ENCODE data around the gene SNX25.
"Not testable (repeated sequence)": the region's sequence is repeated elsewhere in the genome, so short reads cannot be mapped to it uniquely, and the experiment has no call there.

Gene SNX25

DNA sequence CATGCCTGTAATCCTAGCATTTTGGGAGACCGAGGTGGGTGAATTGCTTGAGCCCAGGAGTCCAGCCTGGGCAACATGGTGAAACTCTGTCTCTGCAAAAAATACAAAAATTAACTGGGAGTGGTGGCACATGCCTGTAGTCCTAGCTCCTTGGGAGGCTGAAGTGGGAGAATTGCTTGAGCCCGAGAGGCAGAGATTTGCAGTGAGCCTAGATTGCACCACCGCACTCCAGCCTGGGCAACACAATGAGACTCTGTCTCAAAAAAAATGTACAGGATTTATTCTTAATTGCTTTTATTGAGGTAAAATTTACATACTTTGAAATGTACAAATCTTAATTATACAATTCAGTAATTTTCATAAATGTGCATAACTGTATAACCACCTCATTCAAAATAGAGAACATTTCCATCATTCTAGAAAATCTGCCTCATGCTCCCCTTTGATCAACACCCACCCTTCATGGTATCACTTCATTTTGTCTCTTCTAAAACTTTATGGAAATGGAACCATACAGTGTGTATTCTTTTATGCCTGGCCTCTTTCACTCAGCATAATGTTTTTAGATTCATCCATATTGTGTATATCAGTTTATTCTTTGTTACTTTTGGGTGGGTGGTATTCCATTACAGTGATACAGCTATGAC is 39.1 kb downstream of the SNX25 start:
- DNase-seq (ENCODE audit: low read depth) = no peak
- no peak overlapping the region for H3K4me3 ChIP-seq (ENCODE audit: low read depth, low read length)
- TF ChIP-seq, protein P1, sequence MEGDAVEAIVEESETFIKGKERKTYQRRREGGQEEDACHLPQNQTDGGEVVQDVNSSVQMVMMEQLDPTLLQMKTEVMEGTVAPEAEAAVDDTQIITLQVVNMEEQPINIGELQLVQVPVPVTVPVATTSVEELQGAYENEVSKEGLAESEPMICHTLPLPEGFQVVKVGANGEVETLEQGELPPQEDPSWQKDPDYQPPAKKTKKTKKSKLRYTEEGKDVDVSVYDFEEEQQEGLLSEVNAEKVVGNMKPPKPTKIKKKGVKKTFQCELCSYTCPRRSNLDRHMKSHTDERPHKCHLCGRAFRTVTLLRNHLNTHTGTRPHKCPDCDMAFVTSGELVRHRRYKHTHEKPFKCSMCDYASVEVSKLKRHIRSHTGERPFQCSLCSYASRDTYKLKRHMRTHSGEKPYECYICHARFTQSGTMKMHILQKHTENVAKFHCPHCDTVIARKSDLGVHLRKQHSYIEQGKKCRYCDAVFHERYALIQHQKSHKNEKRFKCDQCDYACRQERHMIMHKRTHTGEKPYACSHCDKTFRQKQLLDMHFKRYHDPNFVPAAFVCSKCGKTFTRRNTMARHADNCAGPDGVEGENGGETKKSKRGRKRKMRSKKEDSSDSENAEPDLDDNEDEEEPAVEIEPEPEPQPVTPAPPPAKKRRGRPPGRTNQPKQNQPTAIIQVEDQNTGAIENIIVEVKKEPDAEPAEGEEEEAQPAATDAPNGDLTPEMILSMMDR (IDR thresholded peaks at IDR 0.05; ENCODE audit: control insufficient read depth, extremely low read depth, insufficient read depth) = no peak

DNA sequence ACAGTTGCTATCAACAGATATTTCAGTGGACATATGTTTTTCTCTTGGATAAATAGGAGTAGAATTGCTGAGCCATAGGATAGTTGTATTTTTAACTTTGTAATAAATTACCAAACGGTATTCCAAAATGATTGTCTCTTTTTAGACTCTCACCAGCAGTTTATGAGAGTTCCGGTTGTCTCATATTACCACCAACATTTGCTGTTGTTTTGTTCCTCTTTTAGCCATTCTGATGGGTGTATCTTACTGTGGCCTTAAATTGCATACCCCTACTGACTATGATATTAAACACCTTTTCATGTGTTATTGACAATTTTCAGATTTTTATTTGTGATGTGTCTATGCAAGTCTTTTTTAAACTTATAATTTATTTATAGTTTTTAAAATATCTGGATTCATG is 39.7 kb downstream of the SNX25 start:
- DNase-seq (ENCODE audit: low read depth) = no peak
- no peak overlapping the region for H3K4me3 ChIP-seq (ENCODE audit: low read depth, low read length)
- TF ChIP-seq, protein P1 (IDR thresholded peaks at IDR 0.05; ENCODE audit: control insufficient read depth, extremely low read depth, insufficient read depth) = no peak

DNA sequence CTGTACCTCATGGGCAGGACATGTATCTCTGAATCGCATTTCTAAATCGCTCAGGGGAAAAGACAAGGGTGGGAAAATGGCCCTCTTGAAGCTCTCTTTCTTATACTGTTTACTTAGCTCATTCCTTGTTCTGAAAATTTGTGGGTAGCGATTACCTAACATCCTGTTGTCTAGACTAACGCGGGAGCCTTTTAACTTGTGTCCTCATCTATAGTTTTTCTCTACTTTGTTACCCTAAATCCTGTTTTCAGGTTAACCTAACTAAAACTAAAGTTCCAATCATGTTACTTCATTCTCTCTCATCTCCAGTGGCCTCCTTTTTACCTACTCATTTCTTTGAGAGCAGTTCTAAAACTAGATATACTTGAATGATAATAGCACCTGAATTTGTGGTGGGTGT is 45.0 kb downstream of the SNX25 start:
- TF ChIP-seq, protein P1 (IDR thresholded peaks at IDR 0.05; ENCODE audit: control insufficient read depth, extremely low read depth, insufficient read depth) = no peak
- H3K4me3 ChIP-seq (ENCODE audit: low read depth, low read length) = no peak overlapping the region
- DNase-seq (ENCODE audit: low read depth) = no peak

DNA sequence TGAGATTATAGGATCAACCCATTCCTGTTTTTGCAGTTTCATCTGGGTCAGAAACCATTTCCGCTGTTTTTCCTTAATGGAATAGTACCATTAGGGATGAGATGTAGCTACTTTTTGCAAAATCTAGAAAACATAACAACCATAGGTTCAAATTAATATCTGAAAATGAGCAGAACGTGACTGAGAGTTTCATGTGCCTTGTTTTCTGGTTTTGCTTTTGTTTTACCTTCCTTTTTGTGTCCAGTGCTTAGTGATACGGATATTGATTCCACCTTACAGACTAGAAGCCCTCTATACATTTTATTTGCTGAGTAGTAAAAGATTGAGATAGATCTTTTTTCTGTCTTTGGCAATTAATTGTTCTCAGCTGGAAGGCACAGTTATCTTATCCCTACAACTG is 46.5 kb downstream of the SNX25 start:
- no peak overlapping the region for H3K4me3 ChIP-seq (ENCODE audit: low read depth, low read length)
- DNase-seq (ENCODE audit: low read depth) = no peak
- TF ChIP-seq, protein P1 (IDR thresholded peaks at IDR 0.05; ENCODE audit: control insufficient read depth, extremely low read depth, insufficient read depth) = no peak

DNA sequence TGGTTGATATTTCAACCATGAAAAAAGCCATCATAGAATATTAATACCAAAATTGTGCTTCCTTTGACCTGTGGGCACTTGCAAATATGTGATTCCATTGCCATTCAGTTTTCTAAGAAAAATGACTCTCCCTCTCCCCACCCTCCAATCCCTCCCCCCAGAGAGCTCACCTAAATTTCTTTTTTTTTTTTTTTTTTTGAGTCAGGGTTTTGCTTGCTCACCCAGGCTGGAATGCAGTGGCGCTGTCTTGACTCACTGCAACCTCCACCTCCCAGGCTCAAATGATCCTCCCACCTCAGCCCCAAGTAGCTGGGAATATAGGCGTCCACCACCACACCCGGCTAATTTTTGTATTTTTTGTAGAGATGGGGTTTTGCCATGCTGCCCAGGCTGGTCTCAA is 47.0 kb downstream of the SNX25 start:
- TF ChIP-seq, protein P1 (IDR thresholded peaks at IDR 0.05; ENCODE audit: control insufficient read depth, extremely low read depth, insufficient read depth) = no peak
- no peak for DNase-seq (ENCODE audit: low read depth)
- H3K4me3 ChIP-seq (ENCODE audit: low read depth, low read length) = no peak overlapping the region

DNA sequence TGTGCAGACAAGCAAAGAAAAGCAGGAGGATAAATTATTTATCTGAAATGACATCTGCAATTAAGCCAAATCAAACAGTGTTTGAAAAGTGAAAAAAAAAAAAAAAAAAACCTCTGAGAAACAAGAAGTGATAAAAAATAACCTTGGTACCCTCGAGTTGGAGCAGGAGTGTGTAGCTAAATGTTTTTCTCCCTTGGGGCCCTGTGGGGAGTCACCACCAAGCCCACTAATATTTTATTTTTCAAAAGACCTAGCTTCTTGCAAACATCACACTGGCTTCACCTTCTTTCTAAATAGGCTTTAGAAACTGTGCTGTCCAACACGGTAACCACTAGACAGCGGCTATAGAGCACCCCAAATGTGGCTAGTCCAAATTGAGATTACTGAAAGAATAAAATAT is 47.7 kb downstream of the SNX25 start:
- DNase-seq (ENCODE audit: low read depth) = no peak
- no peak overlapping the region for H3K4me3 ChIP-seq (ENCODE audit: low read depth, low read length)
- TF ChIP-seq, protein P1 (IDR thresholded peaks at IDR 0.05; ENCODE audit: control insufficient read depth, extremely low read depth, insufficient read depth) = no peak

DNA sequence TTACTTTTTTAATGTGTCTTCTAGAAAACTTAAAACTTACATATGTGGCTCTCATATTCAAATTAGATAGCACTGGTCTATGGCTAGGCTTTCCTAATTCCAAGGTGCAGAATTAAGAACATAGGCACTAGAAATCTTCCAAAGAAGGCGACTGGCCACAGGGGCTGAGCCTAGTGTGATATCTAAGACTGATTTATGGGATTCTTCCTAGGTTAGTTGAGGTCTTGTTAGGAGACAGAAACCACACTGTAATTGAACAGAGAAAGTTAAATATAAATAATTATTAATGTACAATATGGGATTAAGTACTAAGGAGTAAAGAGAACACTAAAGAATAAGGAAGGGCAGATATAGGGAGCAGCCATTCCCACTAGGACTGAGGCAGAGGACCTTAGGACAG is 48.3 kb downstream of the SNX25 start:
- no peak overlapping the region for H3K4me3 ChIP-seq (ENCODE audit: low read depth, low read length)
- TF ChIP-seq, protein P1 (IDR thresholded peaks at IDR 0.05; ENCODE audit: control insufficient read depth, extremely low read depth, insufficient read depth) = no peak
- no peak for DNase-seq (ENCODE audit: low read depth)

DNA sequence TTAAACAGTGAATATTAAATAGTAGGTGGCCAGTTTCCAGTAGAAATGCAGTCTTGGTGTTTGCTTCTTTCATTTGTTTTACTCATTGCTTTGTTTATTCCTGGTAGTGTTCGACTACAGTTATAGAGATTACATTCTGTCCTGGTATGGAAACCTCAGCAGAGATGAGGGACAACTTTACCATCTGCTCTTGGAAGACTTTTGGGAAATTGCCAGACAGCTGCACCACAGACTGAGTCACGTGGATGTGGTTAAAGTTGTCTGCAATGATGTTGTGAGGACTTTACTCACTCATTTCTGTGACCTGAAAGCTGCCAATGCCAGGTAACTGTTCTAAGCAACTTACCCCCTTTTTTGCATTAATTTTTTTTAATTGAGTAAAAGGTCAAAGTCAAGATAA is 49.3 kb downstream of the SNX25 start:
- not testable (repeated sequence) for DNase-seq (ENCODE audit: low read depth); H3K4me3 ChIP-seq (ENCODE audit: low read depth, low read length)
